GM12891 (cell line): ENCODE results near the gene PSAT1.

ENCODE experiments used
- PAX5 ChIP-seq: IDR thresholded peaks from 2 replicates; pipeline ENCODE4 v1.6.1; 2011; ENCODE audit warnings: low read length, moderate library complexity, mild to moderate bottlenecking; ENCODE audit not compliant: insufficient read depth, severe bottlenecking
- POLR2A ChIP-seq: IDR thresholded peaks from 2 replicates; pipeline ENCODE4 v1.6.1; 2011; ENCODE audit warnings: low read depth, low read length, control low read depth
- POLR2AphosphoS5 ChIP-seq: IDR thresholded peaks from 2 replicates; pipeline ENCODE4 v1.6.1; 2011; ENCODE audit warnings: low read depth, low read length, control low read depth
- POU2F2 ChIP-seq: IDR thresholded peaks from 2 replicates; pipeline ENCODE4 v1.6.1; 2011; ENCODE audit warnings: low read depth, mild to moderate bottlenecking, control low read depth, low read length, moderate library complexity
- SPI1 ChIP-seq: IDR thresholded peaks from 2 replicates; pipeline ENCODE4 v1.6.1; 2011; ENCODE audit warnings: low read depth, low read length, control low read depth
- TAF1 ChIP-seq: IDR thresholded peaks from 2 replicates; pipeline ENCODE4 v1.6.1; 2011; ENCODE audit warnings: low read depth, low read length, control low read depth

DNA sequence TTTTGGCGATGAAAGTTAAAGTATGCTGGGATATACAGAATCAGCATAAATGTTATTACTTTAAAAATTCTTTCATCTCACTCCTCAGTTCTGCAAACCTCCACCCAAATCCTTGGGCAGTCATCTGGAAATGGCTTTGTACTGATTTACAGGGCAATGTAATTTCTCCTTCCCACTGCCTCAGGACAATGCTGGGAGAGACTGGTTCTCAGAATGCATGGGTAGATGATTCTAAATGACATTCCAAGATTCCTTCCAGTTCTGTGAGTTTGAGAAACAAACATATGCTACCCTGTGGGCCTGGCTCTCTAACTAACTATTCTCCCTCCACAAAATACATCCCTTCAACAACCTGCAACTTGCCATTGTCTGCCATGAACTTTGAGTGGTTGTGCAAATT, 7.5 kb upstream of the PSAT1 start:
- no peak for TF ChIP-seq POLR2AphosphoS5
- TF ChIP-seq POU2F2, result no peak
- TF ChIP-seq POLR2A, result no peak
- TF ChIP-seq TAF1, result no peak
- no peak for TF ChIP-seq SPI1
- no peak for TF ChIP-seq PAX5
